ENCODE data around the gene WDR37. TPM values are rescaled to one million over a fixed set of nuclear protein-coding genes. Genes with fewer than 3 reads are reported as not detected.
"Not testable (repeated sequence)": the region's sequence is repeated elsewhere in the genome, so short reads cannot be mapped to it uniquely, and the experiment has no call there.

The WDR37 gene
- total RNA-seq, 2 experiments from 2014 or later, result 31.4 to 31.6 TPM

DNA sequence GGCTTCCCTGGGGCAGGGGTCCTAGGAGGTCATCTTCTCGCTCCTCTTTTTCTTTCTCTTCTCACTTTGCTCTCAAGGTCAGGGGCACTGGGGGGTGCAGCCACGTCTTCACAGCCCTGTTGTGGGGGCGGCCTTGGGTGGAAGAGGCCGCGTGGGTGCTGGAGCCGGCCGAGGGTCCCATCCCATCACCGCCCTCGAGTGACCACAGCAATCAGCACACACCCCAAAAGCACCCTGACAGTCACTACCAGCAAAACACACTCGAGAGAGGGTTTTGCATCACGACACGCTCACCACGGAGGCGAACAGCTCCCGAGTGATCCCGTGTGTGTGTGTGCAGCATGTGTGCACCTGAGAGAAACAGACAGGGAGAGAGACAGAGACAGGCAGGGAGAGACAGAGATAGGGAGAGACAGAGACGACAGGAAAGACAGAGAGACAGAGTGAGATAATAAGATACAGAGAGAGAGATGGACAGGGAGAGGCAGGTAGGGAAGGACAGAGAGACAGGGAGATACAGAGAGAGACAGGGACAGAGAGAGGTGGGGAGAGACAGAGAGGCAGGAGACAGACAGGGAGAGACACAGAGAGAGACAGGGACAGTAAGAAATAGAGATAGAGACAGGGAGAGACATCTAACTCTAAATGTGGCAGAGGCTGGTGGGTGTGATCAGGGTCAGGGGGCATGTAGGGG lies 100.9 kb downstream of the WDR37 start:
- ChIA-PET CTCF (no interaction called here), POLR2A (no interaction called here)
- H3K4me3 Mint-ChIP-seq, result no peak overlapping the region
- H3K4me1 Mint-ChIP-seq, result no peaks in the 10 kb centered on the region
- no peaks in the 10 kb centered on the region for H3K36me3 Mint-ChIP-seq (ENCODE audit: low read depth)
- no peaks in the 10 kb centered on the region for H3K9me3 Mint-ChIP-seq
- DNase-seq, result no peak
- peaks cover 1% of the 10 kb centered on the region for H3K27me3 Mint-ChIP-seq
- H3K27ac Mint-ChIP-seq, result no peak overlapping the region

DNA sequence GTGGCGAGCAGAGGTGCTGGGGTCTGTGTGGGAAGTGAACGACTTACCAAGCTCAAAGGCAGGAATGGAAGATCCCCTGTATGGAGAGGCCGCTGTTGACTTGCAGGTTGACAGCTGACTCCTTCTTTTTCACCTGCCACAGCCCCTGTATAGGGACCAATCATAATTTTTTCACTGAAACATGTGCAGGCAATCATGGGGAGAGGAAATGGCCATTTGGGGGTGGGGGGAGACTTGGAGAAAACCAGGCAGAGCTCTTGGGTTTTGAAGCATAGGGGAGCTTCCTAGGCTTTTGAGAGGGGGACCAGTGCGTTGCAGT lies 101.4 kb downstream of the WDR37 start:
- H3K27me3 Mint-ChIP-seq, result peaks cover 1% of the 10 kb centered on the region
- ChIA-PET CTCF (no interaction called here), POLR2A (no interaction called here)
- H3K9me3 Mint-ChIP-seq, result no peaks in the 10 kb centered on the region
- no peak overlapping the region for H3K27ac Mint-ChIP-seq
- H3K4me1 Mint-ChIP-seq, result no peaks in the 10 kb centered on the region
- no peak overlapping the region for H3K4me3 Mint-ChIP-seq
- no peaks in the 10 kb centered on the region for H3K36me3 Mint-ChIP-seq (ENCODE audit: low read depth)
- peak; percentile 9 for DNase-seq

DNA sequence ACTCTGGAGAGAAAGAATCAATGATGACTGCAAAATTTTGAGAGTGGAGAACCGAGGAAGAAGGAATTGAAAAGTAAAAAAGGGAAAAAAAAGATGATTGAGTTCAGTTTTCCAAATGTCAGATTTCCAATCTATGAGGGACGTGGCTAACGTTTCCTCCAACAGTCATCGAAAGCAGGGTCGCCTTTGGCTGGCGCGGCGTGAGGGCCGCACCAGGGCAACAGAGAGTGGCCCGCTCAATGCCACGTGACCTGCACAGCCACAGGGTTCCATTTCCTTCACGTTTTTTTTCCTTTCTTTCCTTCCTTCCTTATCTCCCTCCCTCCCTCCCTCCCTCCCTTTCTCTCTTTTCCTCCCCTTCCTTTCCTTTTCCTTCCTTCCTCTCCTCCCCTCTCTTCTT lies 101.9 kb downstream of the WDR37 start:
- ChIA-PET CTCF (no interaction called here), POLR2A (no interaction called here)
- peaks cover 1% of the 10 kb centered on the region for H3K27me3 Mint-ChIP-seq
- H3K27ac Mint-ChIP-seq, result no peak overlapping the region
- H3K9me3 Mint-ChIP-seq, result no peaks in the 10 kb centered on the region
- H3K36me3 Mint-ChIP-seq (ENCODE audit: low read depth), result no peaks in the 10 kb centered on the region
- H3K4me3 Mint-ChIP-seq, result no peak overlapping the region
- no peak for DNase-seq
- H3K4me1 Mint-ChIP-seq, result no peaks in the 10 kb centered on the region

DNA sequence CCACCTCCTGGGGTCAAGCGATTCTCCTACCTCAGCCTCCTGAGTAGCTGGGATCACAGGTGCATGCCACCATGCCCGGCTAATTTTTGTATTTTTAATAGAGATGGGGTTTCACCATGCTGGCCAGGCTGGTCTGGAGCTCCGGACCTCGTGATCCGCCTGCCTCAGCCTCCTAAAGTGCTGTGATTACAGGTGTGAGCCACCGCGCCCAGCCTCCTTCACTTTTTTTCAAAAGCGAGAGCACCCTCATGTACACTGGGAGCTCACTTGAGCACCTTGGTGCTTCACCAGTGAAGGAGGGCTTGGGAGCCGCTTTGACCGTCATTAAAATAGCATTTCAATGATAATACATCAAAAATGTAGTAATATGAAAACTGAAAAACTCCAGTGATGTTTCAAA lies 102.4 kb downstream of the WDR37 start:
- POLR2A ChIA-PET; H3K27me3 Mint-ChIP-seq; H3K9me3 Mint-ChIP-seq; DNase-seq; H3K36me3 Mint-ChIP-seq (ENCODE audit: low read depth); H3K4me1 Mint-ChIP-seq; H3K27ac Mint-ChIP-seq; CTCF ChIA-PET; H3K4me3 Mint-ChIP-seq: not testable (repeated sequence)

DNA sequence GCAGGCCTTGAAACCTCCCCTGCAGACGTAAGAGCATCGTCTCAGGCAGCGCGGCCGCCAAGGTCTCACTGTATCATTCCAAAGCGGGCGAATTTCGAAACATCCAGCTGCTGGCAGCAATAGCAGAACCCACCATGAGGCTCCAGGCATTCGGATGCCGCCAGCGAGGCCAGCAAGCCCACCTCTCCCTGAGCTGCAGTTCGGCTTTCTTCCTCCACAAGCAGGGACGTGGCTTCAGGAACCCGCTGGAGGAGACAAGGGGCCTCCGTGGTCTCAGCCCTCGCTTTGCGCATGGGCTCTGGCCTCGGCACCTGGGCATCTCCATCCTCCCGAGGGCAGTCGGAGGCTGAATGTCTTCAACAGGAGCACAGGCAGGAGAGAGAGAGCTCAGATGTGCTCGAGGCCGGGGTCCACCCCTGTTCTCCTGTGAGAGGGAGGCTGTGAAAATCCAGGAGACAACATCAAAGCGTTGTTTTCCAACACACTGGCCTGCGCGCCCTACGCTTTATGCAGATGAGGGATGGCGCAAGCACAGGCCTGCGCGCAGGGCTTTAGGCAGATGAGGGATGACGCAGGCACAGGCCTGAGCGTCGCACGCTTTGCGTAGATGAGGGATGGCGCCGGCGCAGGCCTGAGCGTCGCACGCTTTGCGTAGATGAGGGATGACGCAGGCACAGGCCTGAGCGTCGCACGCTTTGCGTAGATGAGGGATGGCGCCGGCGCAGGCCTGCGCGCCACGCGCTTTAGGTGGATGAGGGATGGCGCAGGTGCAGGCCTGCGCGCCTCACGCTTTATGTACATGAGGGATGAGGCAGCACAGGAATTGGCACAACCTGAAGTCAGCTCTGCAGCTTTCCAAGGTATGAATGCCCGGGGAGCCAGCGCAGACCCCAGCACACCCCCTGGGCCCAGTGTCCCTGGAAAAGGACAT lies 103.2 kb downstream of the WDR37 start:
- CTCF ChIA-PET, result no interaction called here
- peaks cover 1% of the 10 kb centered on the region for H3K27me3 Mint-ChIP-seq
- H3K4me3 Mint-ChIP-seq, result no peak overlapping the region
- no peaks in the 10 kb centered on the region for H3K4me1 Mint-ChIP-seq
- POLR2A ChIA-PET, result no interaction called here
- no peaks in the 10 kb centered on the region for H3K9me3 Mint-ChIP-seq
- no peaks in the 10 kb centered on the region for H3K36me3 Mint-ChIP-seq (ENCODE audit: low read depth)
- H3K27ac Mint-ChIP-seq, result no peak overlapping the region
- DNase-seq, result no peak

DNA sequence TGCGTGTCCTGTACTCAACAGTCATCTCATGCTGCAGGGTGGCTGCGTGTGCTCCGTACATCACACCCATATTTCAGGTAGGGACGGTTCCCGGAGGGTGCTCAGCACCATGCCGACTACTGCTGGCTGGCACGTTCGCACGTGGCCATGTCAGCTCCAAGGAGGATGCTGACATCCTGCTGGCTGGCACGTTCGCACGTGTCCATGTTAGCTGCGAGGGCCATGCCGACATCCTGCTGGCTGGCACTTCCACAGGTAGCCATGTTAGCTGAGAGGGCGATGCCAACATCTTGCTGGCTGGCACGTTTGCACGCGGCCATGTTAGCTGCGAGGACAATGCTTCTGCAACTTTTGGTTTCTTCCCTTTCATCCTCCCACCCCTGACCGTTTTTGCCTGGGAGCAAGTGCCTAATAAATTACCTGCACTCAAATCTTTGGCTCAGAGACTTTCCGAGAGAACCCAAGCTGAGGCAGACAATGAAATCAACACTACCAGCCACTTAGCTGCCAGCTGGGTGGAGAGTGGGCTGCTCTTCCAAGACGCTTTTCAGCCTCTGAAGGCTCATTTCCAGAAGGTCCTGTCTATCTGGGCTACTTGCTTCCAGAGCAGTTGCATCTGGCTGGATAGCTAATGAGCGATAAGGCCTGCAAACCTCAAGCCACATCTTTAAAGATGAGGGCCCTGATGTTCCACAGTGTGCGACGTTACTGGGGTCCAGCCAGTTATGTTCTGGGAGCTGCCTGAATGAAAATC lies 104.6 kb downstream of the WDR37 start:
- no peak for DNase-seq
- Mint-ChIP-seq H3K27me3 (peaks cover 1% of the 10 kb centered on the region), H3K36me3 (ENCODE audit: low read depth) (no peaks in the 10 kb centered on the region), H3K4me3 (no peak overlapping the region), H3K27ac (no peak overlapping the region), H3K4me1 (no peaks in the 10 kb centered on the region), H3K9me3 (no peaks in the 10 kb centered on the region)
- ChIA-PET CTCF (no interaction called here), POLR2A (no interaction called here)

DNA sequence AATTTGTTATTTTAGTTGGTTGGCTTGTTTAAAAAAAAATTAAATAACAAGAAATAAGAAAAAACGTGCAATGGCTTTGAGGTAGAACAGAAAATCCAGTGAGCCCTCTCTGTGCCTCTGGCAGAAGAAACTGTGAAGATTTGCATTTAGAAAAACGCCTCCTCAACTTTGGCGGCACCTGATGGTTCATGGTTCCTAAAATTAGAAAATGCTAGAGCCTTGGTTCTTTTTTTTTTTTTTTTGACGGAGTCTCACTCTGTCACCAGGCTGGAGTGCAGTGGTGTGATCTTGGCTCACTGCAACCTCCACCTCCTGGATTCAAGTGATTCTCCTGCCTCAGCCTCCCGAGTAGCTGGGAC lies 105.1 kb downstream of the WDR37 start:
- H3K4me1 Mint-ChIP-seq; DNase-seq; CTCF ChIA-PET; H3K36me3 Mint-ChIP-seq (ENCODE audit: low read depth); H3K27ac Mint-ChIP-seq; H3K27me3 Mint-ChIP-seq; H3K4me3 Mint-ChIP-seq; H3K9me3 Mint-ChIP-seq; POLR2A ChIA-PET: not testable (repeated sequence)

DNA sequence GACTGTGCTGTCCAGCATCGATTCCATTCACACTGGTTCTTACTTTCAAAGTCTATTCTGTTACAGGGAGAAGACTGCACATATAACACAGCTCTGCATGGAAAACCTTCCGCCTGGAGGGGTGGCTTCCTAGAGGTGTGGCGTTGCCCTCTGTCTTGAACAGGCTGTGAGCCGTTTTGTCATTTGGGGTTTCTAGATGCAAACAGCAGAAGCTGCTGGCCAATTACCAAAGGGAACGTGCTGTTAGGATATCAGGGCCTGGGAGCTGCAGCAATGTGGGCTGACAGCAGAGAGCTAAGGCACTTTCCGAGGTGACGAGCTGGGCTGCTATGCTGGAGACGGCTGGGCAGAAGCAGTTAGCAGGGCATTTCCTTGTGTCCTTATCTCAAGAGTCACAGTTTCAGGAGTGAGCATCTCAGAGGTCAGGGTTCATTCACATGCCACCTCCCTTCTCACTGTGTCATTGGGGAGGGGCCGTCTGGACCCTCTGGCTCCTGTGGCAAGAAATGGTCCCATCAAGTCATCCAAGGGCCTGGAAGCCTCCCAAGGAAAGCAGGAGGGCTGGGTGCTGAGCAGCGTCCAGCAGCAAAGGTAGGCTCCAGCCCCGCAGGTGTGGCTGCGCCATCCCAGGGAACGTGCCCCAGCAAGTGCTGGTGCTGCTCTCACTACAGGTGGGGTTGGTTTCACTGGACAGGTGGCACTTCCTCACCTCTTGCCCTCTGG lies 106.5 kb downstream of the WDR37 start:
- DNase-seq, result no peak
- POLR2A ChIA-PET, result no interaction called here

DNA sequence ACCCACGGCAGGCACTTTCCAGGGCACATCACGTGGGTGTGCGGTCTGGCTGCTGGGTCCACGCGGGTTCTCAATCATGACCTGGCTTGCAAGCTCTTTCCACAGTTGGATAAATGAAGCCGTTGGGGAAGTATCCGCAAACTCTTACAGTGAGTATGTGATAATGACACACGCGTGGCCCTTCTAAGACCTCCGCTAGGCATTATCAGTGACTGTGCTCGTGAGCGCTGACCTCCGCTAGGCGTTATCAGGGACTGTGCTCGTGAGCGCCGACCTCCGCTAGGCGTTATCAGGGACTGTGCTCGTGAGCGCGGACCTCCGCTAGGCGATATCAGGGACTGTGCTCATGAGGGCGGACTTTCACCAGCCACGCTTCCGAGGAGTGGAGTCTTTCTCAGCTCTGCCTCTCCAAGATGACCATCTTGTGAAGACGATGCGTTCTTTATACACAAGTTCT lies 107.0 kb downstream of the WDR37 start:
- Mint-ChIP-seq H3K9me3 (no peaks in the 10 kb centered on the region), H3K4me3 (no peak overlapping the region), H3K36me3 (ENCODE audit: low read depth) (no peaks in the 10 kb centered on the region), H3K4me1 (no peaks in the 10 kb centered on the region), H3K27ac (no peak overlapping the region), H3K27me3 (no peaks in the 10 kb centered on the region)
- POLR2A ChIA-PET, result no interaction called here
- CTCF ChIA-PET, result no interaction called here
- DNase-seq, result no peak

More for the DNA sequence above, 106.5 kb downstream of the WDR37 start:
- CTCF ChIA-PET, result no interaction called here
- Mint-ChIP-seq H3K9me3 (no peaks in the 10 kb centered on the region), H3K27me3 (no peaks in the 10 kb centered on the region), H3K4me1 (no peaks in the 10 kb centered on the region), H3K36me3 (ENCODE audit: low read depth) (no peaks in the 10 kb centered on the region), H3K4me3 (no peak overlapping the region), H3K27ac (no peak overlapping the region)

DNA sequence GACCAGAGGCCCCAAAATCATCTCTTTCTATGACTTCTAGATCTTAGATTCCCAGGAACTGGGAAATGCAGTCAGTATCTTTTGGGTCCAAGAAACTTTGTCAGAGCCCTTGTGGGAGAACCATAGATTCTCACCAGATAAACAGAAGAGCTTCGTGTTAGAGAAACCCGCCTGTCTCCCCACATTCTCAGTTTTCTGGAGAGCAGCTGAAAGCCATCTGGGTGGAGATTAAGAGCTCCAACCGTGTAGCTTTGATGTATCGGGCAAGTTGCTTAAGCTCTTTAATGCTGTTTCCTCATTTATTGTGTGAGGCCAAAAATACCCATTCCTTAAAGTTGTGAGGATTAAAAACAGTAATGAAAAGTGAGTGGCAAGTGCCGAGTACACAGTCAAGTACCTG lies 107.6 kb downstream of the WDR37 start:
- ChIA-PET CTCF (no interaction called here), POLR2A (no interaction called here)
- no peaks in the 10 kb centered on the region for H3K36me3 Mint-ChIP-seq (ENCODE audit: low read depth)
- no peaks in the 10 kb centered on the region for H3K27me3 Mint-ChIP-seq
- H3K4me1 Mint-ChIP-seq, result no peaks in the 10 kb centered on the region
- H3K27ac Mint-ChIP-seq, result no peak overlapping the region
- DNase-seq, result no peak
- no peaks in the 10 kb centered on the region for H3K9me3 Mint-ChIP-seq
- no peak overlapping the region for H3K4me3 Mint-ChIP-seq

DNA sequence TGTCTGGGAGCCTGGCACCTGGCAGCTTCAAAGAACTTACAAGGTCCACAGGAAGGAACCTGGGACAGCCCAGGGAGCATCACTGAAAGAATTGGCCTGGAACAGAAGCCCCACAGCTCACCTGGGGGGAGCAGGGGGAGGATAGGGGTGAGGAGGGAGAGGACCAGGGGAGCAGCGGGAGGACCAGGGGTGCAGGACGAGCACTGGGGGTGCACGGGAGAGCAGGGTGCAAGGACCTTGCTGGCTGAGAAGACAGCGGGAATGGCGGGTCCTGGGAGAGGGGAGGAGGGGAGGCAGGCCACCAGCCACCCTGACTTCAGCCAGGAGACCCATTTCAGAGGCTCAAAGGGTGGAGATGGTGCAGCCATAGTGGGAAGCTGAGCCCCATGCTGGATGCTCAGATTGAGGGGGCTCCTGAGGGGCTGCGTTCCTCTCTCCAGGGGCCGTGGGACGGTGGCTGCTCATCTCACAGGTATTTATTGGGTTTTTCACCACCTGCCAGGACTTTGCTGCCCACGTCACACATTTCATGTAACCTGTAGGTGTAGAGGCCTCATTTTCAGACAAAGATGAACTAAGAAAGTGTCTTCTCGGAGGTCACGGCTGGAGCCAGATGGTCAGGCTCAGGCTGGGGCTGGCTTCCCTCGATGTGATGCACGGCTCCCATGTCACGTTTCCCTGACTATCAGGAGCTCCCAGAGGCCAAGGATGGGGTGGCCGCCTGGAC lies 110.1 kb downstream of the WDR37 start:
- Mint-ChIP-seq H3K4me1 (no peaks in the 10 kb centered on the region), H3K27me3 (no peaks in the 10 kb centered on the region), H3K9me3 (no peaks in the 10 kb centered on the region), H3K36me3 (ENCODE audit: low read depth) (no peaks in the 10 kb centered on the region), H3K27ac (no peak overlapping the region), H3K4me3 (no peak overlapping the region)
- ChIA-PET POLR2A (no interaction called here), CTCF (no interaction called here)
- no peak for DNase-seq

DNA sequence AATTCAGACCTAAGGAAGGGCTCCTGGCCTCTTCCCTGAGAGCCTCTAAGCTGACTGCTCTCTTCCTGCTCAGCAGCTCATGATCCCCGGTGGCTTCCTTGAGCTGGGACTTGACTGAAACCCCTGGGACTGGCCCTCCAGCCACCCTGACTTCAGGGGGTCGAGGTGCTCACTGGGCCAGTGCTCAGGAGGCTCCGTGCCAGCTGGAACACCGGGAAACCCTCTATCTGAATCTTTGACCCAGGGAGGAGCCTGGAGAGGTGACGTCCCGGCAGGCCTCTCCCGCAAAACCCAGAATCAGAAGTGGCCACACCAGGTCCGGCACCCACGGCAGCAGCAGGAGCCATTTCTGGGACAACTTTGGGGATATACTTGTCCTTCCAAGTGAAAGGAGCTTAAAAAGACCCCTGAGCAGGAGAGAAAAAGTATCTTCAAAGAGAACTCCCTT lies 110.7 kb downstream of the WDR37 start:
- ChIA-PET POLR2A (no interaction called here), CTCF (no interaction called here)
- H3K27ac Mint-ChIP-seq, result no peak overlapping the region
- H3K36me3 Mint-ChIP-seq (ENCODE audit: low read depth), result no peaks in the 10 kb centered on the region
- H3K4me3 Mint-ChIP-seq, result no peak overlapping the region
- no peak for DNase-seq
- no peaks in the 10 kb centered on the region for H3K27me3 Mint-ChIP-seq
- no peaks in the 10 kb centered on the region for H3K9me3 Mint-ChIP-seq
- H3K4me1 Mint-ChIP-seq, result no peaks in the 10 kb centered on the region

DNA sequence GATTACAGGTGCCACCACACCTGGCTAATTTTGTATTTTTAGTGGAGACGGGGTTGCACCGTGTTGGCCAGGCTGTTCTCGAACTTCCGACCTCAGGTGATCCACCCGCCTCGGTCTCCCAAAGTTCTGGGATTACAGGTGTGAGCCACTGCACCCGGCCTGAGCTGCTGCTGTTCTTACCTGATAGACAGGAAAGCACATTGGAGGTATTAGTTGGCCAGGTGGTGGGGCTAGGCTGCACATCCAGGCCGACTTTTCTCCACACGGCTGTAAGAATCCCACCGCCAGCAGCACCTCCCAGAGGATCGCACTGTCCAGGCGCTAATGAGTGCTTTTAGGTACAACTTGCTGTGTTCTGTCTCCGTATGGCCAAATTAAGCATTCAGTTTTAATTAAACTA lies 112.6 kb downstream of the WDR37 start:
- H3K36me3 Mint-ChIP-seq (ENCODE audit: low read depth), result no peaks in the 10 kb centered on the region
- H3K9me3 Mint-ChIP-seq, result no peaks in the 10 kb centered on the region
- no peak overlapping the region for H3K27ac Mint-ChIP-seq
- ChIA-PET POLR2A (no interaction called here), CTCF (no interaction called here)
- H3K27me3 Mint-ChIP-seq, result no peaks in the 10 kb centered on the region
- no peak for DNase-seq
- no peak overlapping the region for H3K4me3 Mint-ChIP-seq
- H3K4me1 Mint-ChIP-seq, result no peaks in the 10 kb centered on the region
